ENCODE results near the gene CHRDL1.

CHRDL1 gene

GRCh38 chrX:110646386-110646785 lies 149.2 kb downstream of the CHRDL1 start:
- DNase-seq: no peak
